GM19351 (cell line): ENCODE data around the gene COL26A1.
"Not testable (repeated sequence)": the region's sequence is repeated elsewhere in the genome, so short reads cannot be mapped to it uniquely, and the experiment has no call there.

ENCODE experiments used
- ATAC-seq: cut with Tn5 transposase; IDR thresholded peaks from one replicate; pipeline ENCODE4 v1.9.1; 2021; ENCODE audit warnings: mild to moderate bottlenecking, moderate library complexity; ENCODE audit not compliant: unreplicated experiment

COL26A1 gene

DNA sequence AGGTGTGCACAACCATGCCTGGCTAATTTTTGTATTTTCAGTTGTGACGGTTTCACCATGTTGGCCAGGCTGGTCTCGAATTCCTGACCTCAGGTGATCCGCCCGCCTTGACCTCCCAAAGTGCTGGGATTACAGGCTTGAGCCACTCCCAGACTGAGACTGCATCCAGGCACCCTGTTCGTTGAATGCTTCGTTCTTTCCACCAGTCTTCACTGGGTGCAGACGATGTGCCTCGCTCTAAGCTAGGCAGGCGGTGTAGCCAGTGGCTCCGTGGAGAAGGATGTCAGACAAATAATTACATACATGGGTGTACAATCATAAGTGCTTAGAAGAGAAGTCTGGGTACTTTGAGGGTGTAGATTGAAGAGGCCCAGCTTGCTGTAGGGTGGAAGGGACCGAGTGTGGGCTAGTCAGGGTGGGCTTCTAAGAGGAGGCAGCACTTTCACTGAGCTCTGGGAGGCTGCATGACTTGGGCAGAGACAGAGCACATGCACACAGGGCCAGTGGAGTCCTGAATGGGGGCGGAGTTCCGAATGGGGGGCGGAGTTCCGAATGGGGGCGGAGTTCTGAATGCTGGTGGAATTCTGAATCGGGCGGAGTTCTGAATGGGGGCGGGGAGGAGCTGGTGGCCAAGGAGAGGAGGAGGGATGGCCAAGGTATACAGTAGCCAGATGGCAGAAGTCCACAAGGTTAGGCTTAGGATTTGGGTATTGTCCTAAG is 74.3 kb downstream of the COL26A1 start:
- no peak for ATAC-seq

DNA sequence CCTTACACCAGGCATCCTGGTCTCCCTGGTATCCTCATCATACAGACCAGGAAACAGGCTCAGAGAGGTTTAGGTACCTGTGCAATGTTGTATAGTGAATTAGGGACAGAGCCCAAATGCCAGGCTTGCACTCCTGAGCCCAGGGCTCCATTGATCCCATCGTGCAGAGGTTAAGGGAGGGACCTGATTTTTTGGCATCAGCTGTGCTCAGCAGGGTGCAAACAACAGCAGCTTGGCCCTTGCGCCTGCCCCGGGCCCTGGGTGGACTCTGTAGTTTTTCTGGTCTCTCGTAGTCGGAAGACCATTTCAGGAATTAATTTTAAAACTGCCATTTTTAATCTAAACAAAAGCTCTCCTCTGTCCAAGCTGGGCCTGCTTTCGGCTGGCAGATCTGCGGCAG is 79.2 kb downstream of the COL26A1 start:
- ATAC-seq: no peak

DNA sequence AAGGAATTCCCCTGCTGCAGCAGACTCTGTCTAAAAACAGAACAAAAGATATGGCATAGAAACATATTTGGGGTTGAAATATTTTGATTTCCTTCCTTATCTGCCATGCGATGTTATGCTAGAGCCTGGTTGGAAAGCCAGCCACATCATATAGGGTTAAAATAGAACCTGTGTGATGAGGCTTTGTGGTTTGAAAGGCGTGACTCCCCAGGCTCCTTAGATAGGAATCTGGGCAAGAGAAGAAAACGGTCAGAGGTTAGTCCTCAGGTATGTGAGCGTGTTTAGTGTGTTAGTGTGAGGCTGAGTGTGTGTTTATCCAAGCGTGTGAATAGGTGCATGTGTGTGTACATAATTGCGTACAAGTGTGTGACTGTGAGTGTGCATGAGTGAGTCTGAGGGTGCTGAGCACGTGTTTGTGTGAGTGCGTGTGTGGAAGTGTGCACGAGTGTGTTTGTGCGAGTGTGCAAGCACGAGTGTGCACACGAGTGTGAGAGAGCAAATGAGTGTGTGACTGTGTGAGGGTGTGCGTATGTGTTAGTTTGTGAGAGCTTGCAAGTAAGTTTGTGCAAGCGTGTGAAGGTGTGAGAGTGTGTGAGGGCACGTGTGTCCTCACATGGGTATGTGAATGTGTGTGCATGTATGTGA is 79.9 kb downstream of the COL26A1 start:
- no peak for ATAC-seq

DNA sequence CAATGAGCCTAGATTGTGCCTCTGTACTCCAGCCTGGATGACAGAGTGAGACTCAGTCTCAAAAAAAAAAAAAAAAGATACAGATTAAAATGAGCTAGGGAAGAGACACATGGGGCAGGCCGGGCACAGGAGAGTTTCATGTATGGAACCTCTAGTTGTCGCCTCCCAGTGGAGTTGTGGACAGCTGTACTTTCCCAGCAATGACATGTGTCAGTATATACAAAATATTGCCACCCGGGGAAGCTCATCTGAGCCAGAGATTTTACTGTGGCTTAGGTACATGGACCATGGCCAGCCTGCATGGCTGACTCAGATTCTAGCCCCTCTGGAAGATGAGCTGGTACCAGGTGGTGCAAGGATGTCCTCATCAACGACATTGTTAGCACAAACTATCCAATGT is 87.4 kb downstream of the COL26A1 start:
- no peak for ATAC-seq

DNA sequence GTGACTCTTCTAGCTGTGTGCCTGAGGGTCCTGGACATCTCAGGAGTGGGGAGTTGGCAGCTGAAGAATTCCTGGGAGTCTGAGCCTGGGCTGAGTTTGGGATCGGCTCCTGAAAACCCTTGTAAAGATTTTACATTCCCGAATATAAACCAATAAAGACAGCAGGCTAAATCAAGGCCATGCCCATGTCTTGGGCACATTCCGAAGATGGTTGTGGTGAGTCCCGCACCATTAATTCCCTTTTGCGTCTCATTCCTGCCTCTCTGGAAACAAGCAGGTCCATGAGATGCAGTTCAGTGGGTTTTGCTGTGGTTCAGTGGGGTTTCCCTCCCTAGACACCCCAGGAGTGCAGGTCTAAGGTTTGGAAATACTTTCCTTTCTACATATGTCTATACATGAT is 90.9 kb downstream of the COL26A1 start:
- no peak for ATAC-seq

DNA sequence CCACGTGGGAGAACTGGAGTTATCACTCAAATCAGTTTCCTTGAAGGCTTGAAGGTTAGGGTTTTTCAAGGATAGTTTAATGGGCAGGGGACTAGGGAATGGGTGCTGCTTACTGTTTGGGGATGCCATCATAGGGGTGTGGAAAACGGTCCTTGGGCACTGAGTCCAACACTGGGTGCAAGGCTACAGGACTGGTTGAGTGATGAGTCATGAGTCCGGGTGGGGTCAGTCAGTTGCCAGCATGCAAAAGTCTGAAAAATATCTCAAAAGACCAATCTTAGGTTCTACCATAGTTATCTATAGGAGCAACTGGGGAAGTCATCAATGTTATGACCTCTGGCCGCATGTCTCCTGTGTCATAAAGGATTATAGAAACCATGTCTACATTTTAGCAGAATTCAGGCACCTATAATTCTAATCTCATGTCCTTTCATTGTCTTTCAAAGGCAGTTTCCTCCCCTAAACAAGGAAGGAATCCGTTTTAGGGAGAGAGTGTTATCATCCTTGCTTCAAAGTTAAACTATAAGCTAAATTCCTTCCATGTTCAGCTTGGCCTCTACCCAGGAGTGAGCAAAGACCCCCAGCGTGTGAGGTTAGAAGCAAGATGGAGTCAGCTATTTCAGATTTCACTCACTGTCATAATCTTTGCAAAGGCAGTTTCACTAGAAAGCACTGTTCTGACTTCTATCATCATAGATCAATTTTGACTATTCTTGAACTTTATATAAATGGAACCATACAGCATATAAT is 94.5 kb downstream of the COL26A1 start:
- no peak for ATAC-seq

DNA sequence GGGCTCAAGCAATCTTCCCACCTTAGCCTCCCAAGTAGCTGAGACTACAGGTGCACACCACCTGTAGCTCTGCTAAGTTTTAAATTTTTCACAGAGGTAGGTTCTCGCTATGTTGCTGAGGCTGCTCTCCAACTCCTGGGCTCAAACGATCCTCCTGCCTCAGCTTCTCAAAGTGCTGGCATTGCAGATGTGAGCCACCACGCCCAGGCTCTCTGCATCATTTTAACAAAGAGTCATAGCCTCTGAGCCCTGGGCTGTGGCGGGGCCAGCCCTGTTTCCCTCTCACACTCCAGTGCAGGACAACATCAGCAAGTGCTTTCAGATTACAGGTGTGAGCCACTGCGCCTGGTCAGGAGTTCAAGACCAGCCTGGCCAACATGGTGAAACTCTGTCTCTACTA is 102.5 kb downstream of the COL26A1 start:
- no peak for ATAC-seq

DNA sequence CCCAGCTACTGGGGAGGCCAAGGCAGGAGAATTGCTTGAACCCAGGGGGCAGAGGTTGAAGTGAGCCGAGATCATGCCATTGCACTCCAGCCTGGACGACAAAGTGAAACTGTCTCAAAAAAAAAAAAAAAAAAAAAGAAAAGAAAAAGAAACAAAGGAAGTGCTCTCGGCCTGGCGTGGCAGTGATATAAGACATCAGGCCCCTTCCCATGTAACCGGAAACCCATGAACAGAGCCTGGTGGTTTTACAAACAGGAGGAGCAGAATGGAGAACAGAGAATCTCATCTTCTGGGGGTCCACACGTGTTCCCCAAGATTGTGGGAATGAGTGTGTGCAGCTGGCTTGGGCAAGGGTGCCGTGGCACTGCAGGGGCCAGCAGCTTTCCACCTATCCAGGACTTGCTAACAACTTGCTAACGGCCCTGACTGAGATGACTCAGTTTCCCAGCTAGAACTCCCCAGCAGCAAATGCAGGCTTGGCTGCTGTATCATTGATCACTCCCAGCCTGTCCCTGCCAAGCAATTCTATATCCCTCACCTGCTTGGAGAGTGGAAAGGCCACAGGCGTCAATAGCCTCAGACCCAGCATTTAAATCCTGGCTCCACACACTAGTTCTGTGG is 103.0 kb downstream of the COL26A1 start:
- no peak for ATAC-seq

DNA sequence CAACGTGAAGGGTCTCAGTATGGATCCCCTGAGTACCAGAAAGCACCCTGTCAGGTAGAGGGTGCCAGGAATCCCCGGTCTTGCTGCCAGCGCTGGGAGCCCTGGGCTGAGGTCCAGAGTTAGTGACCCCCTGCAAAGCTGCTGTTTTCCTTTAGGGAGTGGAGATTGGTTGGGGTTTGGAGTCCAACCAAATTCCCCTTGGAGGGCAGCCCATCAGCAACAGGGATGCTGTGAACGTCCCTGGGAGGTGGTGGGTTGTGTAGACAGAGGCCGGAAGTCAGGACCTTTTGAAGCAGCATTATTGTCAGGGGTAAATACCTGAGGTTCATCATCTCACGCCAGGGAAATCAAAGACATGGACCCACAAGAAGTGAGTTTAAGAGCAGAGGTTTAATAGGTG is 104.2 kb downstream of the COL26A1 start:
- ATAC-seq: no peak

DNA sequence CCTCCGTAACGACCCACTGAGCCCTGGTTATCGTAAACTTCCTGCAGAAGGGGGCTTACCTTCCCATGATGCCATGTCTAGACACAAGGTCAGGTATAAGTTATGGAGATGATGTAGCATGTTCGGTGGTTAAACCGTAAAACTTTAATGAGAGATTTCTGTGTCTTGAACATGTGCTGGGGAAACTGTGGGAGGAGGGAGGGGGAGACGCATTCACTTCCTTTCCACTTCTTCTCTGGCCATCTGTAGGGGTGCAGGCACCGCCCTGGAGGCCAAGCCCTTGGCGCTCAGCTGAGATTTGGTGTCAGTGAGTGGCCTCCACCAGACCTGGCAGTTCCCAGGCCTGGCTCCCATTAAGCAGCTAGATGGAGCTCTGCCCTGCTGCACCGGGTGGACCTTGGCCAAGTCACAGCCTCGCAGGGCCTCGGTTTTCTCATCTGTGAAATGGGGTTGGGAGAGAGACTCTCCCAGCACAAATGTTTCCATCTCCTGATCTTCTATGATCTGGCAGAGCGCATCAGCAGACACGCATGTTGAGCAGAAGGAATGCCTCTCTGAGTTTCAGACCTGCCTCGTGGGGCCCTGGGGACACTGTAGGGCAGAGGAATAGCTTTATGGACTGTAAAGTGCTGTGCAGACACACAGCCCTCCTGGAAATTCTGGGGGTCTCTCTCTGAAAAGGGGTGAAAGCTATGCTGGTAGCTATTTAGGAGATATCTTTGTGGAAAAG is 106.0 kb downstream of the COL26A1 start:
- no peak for ATAC-seq

DNA sequence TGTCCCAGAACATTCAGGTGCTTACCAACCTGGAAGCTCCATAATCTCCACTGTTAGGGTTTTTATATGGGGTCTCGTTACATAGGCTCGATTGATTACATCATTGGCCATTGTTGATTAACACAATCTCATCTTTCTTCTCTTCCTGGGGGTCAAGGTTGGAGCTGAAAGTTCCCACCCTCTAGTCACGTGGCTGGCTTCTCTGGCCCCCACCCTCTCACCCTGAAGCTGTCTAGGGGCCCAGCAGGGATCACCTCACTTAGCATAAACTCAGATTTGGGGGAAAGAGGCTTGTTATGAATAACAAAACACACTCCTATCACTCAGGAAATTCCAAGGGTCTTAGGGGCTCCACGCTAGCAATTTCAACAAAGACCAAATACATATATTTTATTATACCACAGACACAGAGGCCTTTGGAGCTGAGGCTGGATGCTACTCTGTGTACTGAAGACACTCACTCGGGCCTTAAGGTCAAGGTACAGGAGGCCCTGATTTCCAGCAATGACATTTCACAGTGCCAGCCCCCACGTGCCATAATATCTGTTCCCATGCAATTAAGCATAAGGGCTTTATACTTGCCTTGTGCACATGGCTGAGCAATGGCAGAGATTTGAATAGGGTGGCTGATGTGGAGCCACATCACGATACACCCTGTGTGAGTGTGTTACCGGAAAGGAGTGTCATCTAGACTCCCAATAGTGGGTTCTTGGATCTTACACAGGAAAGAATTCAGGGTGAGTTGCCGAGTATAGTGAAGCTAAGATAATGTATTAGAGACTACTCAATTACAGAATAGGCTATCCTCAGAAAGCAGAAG is 108.2 kb downstream of the COL26A1 start:
- ATAC-seq: no peak

DNA sequence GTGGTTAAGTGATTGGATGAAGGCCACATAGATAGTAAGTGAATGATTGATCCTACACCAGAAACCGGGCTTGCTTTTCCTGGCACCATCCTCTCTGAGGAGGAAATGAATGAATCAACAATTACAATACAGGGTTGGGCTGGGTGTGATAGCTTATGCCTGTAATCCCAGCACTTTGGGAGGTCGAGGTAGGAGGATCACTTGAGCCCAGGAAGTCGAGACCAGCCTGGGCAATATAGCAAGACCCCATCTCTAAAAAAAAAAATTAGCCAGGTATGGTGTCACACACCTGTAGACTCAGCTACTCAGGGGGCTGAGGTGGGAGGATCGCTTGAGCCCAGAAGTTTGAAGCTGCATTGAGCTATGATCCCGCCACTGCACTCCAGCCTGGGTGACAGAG is 111.5 kb downstream of the COL26A1 start:
- ATAC-seq: no peak

DNA sequence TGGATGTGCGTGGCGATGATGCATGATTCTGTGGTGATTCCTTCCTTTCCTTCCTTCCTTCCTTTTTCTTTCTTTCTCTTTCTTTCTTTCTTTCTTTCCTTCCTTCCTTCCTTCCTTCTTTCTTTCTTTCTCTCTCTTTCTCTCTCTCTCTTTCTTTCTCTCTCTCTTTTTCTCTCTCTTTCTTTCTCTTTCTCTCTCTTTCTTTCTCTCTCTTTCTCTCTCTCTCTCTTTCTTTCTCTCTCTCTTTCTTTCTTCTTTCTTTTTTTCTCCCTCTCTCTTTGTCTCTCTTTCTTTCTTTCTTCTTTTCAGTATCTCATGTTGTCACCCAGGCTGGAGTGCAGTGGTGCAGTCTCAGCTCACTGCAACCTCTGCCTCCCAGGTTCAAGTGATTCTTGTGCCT is 113.0 kb downstream of the COL26A1 start:
- not testable (repeated sequence) for ATAC-seq

DNA sequence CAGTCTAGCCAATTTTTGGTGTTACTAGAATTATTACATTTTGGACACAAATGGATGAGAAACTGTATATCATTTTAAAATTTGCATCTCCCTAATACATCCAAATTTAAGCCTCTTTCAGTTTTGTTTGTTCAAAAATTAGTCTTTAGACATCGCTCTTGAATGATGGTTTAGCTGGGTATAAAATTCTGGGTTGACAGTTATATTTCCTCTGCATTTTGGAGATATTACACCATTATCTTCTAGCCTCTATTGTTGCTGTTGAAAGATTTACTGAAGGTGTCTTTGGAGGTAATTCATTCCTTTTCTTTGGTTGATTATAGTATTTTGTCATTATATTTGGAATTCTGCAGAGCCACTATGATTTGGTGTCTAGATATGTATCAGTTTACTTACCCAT is 116.5 kb downstream of the COL26A1 start:
- no peak for ATAC-seq

DNA sequence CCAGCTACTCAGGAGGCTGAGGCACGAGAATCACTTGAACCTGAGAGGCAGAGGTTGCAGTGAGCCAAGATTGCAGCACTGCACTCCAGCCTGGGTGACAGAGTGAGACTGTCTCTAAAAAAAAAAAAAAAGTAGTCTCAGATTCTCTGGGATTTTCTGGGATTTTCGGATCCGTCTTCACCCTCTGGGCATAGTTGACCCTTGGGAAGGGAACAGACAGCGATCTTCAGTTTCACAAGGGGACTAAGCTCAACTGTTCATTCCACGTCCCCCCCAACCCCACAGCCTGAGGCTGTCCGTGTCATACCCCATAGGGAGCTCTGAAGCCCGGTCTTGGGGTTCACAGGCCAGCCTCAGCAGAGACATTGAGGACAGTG is 123.4 kb downstream of the COL26A1 start:
- ATAC-seq: not testable (repeated sequence)

DNA sequence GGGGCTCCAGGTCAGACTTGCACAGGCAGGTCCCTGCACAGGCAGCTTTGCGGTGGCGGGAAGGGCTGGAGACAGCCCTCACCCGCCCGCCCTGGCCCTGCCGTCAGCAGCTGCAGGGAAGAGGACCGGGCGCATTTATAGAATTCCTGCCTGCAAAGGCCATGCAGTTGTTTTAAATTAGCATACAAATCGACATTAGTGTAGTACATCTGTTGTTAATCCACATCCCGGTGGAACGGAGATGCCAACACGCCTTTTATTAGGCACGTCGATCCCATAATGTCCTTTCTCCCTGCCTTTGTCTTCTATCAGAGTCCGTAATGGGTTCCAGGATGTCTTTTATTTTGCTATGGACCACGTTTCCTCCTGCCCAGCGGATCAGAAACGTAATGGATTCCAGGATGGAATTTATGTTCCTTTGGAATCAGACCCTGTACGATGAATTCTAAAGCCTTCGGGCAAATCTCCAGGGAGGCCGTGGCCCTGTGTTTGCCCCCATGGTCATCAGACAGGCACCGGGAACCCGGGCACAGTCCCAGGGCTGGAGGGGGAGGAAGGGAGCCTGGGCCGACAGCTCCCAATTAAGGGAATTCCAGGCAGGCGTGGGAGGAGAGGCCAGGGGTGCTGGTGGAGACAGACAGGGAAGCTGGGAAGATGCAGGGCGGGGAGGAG is 123.9 kb downstream of the COL26A1 start:
- no peak for ATAC-seq

DNA sequence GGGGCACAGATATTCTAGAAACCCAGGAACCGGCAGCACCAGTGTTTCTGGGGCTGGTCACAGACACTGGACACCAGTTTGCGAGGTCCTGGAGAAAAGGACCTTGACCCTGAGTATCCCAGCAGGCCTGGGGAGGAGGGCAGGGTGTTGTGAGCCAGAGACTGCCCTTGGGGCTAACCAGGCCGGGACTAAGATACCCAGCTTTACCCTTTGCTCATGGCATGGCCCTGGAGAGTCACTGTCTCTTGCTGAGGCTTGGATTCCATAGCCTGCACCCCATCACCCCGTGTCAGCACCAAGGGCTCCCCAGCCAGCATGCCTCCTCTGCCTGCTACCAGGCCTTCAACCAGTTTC is 124.4 kb downstream of the COL26A1 start:
- ATAC-seq: no peak

DNA sequence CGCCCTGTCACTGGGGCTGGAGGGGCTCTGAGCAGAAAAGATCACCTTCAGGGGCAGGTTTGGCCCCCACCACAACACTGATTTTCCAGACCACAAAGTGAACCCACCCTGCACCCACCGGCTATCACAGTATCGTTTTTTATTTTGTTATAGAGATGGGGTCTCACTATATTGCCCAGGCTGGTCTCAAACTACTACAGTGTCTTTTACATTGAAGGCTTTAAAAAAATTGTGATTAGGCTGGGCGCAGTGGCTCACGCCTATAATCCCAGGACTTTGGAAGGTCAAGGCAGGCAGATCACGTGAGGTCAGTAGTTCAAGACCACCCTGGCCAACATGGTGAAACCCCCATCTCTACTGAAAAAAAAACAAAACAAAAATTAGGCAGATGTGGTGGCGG is 125.1 kb downstream of the COL26A1 start:
- no peak for ATAC-seq

DNA sequence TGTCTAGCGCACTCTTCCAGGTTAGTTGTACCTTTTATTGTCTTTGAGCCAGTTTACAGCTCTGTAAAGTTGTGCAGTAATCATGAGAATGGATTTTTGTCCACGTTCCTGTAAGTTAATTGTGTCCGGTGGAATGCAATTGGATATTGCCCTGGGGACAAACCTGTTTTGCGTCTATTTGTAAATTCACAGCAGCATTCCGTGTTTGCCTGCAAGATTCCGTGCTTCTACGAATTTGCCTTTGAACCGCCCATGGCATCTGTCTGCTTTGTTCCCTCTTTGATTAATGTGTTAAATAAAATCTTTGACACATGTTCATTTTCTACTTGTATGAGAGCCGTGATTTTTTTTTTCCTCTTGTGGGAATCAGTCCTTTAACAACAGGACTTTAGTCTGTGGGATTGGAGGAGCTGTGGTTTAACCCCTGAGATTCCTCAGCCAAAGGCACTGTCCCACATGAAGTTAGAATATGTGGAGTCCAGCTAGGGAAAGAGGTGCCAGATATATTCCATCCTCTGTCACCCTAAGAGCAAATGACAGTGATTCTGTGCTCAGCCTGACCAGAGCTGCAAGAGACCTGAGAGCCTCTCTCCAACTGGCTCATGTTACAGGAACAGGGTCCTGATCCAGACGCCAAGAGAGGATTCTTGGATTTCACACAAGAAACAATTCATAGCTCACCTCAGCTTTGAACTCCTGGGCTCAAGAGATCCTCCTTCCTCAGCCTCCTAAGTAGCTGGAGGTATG is 126.3 kb downstream of the COL26A1 start:
- ATAC-seq: no peak
